Transverse colon (tissue), 4 donors: ENCODE results near the gene NCOA1.

ENCODE experiments used
- EP300 ChIP-seq: sonication (generic); formaldehyde crosslinking; IDR thresholded peaks from one replicate; pipeline ENCODE4 v1.6.1; 2017; ENCODE audit warnings: antibody characterized with exemption, low read depth
- POLR2A ChIP-seq: fragments of 450-650 bp; IDR thresholded peaks from one replicate; pipeline ENCODE4 v1.6.1; 2016; ENCODE audit warnings: antibody characterized with exemption, mild to moderate bottlenecking, moderate library complexity
- POLR2AphosphoS5 ChIP-seq, 3 donors: sonication (generic); formaldehyde crosslinking; IDR thresholded peaks; one replicate each; pipeline ENCODE4 v1.6.1; 2016; ENCODE audit warnings: antibody characterized with exemption in 3 of 3
- TF ChIP-seq, protein P1 (sequence below), 5 experiments: fragments of 200-600 bp in 3 of 5; fragments of 450-650 bp in 2 of 5; sonication (generic) in 3 of 5; IDR thresholded peaks; 1 replicate in 2 of 5; 2 replicates in 3 of 5; pipeline ENCODE4 v1.5.1; 2016 to 2017; ENCODE audit warnings: antibody characterized with exemption in 5 of 5, inconsistent platforms in 3 of 5, mild to moderate bottlenecking in 2 of 5, moderate library complexity in 1 of 5

DNA sequence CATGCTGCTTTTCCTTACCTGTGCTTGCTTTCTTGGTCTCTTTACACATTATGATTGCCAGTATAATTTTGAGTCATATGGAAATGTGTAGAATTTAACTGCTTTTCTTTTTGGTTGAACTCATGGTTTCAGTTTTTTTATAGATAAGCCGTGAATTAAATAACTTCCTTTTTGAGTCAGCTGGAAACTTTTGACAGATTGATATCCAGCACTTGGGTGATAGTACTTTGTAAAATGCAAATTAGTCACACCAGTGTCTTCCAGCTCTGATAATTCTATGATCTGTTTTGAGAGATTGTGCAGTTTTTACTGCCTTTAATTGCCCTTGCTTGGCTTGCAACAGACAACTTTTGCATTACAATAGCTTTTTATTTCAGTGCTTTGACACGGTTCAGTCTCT is 86.4 kb downstream of the NCOA1 start:
- TF ChIP-seq, protein P1, sequence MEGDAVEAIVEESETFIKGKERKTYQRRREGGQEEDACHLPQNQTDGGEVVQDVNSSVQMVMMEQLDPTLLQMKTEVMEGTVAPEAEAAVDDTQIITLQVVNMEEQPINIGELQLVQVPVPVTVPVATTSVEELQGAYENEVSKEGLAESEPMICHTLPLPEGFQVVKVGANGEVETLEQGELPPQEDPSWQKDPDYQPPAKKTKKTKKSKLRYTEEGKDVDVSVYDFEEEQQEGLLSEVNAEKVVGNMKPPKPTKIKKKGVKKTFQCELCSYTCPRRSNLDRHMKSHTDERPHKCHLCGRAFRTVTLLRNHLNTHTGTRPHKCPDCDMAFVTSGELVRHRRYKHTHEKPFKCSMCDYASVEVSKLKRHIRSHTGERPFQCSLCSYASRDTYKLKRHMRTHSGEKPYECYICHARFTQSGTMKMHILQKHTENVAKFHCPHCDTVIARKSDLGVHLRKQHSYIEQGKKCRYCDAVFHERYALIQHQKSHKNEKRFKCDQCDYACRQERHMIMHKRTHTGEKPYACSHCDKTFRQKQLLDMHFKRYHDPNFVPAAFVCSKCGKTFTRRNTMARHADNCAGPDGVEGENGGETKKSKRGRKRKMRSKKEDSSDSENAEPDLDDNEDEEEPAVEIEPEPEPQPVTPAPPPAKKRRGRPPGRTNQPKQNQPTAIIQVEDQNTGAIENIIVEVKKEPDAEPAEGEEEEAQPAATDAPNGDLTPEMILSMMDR (IDR thresholded peaks at IDR 0.05) = no peak
- TF ChIP-seq POLR2AphosphoS5 (IDR thresholded peaks at IDR 0.05) = no peak
- TF ChIP-seq POLR2A = no peak
- TF ChIP-seq EP300 = no peak
